ENCODE measurements around the gene OMP.

- TF ChIP-seq CTCF (IDR thresholded peaks at IDR 0.05) (no peak), POLR2A (IDR thresholded peaks at IDR 0.05) (no peak)
Observed at GRCh38 chr11:77058900-77059299, 43.7 kb upstream of the OMP start.
